Measurements from ENCODE around the gene POU2F1.

GRCh38 chr1:167425482-167425881 lies 204.8 kb downstream of the POU2F1 start:
- no peak for TF ChIP-seq CTCF (IDR thresholded peaks at IDR 0.05)
- TF ChIP-seq POLR2A (IDR thresholded peaks at IDR 0.05): no peak
